ENCODE measurements around the gene LAMTOR5.

Gene LAMTOR5

DNA sequence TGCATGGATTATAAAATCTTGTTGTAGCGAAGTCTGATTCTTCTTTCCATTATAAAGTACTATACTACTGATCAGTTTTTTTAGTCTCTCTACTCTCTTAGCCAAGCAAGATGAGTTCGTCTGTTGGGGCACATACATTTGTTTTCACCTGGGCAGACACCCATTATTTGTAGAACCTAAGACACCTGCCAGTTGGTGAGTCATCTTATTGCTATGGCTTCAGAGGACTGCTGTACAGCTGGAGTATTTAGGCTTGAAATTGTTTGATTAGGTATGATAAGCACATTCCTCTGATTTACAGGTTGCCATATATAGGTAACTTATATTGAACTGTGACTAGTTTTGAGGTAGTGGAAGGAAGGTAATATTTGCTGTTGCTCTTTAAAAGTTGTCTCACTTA lies 51.1 kb downstream of the LAMTOR5 start:
- H3K27ac ChIP-seq, result no peak overlapping the region
- TF ChIP-seq, protein P1, sequence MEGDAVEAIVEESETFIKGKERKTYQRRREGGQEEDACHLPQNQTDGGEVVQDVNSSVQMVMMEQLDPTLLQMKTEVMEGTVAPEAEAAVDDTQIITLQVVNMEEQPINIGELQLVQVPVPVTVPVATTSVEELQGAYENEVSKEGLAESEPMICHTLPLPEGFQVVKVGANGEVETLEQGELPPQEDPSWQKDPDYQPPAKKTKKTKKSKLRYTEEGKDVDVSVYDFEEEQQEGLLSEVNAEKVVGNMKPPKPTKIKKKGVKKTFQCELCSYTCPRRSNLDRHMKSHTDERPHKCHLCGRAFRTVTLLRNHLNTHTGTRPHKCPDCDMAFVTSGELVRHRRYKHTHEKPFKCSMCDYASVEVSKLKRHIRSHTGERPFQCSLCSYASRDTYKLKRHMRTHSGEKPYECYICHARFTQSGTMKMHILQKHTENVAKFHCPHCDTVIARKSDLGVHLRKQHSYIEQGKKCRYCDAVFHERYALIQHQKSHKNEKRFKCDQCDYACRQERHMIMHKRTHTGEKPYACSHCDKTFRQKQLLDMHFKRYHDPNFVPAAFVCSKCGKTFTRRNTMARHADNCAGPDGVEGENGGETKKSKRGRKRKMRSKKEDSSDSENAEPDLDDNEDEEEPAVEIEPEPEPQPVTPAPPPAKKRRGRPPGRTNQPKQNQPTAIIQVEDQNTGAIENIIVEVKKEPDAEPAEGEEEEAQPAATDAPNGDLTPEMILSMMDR (conservative IDR thresholded peaks at IDR 0.05), result no peak

- H3K27ac ChIP-seq, result no peak overlapping the region
- TF ChIP-seq, protein P1 (conservative IDR thresholded peaks at IDR 0.05), result no peak
Measured at GRCh38 chr1:110355321-110355720, 52.2 kb downstream of the LAMTOR5 start.

Measured in VCaP (cell line).